Esophagus muscularis mucosa (tissue), 3 donors: ENCODE results near the gene BMP4.

ENCODE experiments used
- EP300 ChIP-seq: sonication (generic); formaldehyde crosslinking; IDR thresholded peaks from one replicate; pipeline ENCODE4 v1.6.1; 2017; ENCODE audit warnings: antibody characterized with exemption
- TF ChIP-seq, protein P1 (sequence below), 3 experiments: fragments of 200-600 bp in 2 of 3; fragments of 450-650 bp in 1 of 3; sonication (generic) in 2 of 3; IDR thresholded peaks; one replicate each; pipeline ENCODE4 v1.5.1; 2017 to 2019; ENCODE audit warnings: antibody characterized with exemption in 3 of 3, mild to moderate bottlenecking in 2 of 3, moderate library complexity in 1 of 3

GRCh38 chr14:53955229-53955556 lies 1.4 kb downstream of the BMP4 start:
- TF ChIP-seq, protein P1, sequence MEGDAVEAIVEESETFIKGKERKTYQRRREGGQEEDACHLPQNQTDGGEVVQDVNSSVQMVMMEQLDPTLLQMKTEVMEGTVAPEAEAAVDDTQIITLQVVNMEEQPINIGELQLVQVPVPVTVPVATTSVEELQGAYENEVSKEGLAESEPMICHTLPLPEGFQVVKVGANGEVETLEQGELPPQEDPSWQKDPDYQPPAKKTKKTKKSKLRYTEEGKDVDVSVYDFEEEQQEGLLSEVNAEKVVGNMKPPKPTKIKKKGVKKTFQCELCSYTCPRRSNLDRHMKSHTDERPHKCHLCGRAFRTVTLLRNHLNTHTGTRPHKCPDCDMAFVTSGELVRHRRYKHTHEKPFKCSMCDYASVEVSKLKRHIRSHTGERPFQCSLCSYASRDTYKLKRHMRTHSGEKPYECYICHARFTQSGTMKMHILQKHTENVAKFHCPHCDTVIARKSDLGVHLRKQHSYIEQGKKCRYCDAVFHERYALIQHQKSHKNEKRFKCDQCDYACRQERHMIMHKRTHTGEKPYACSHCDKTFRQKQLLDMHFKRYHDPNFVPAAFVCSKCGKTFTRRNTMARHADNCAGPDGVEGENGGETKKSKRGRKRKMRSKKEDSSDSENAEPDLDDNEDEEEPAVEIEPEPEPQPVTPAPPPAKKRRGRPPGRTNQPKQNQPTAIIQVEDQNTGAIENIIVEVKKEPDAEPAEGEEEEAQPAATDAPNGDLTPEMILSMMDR (IDR thresholded peaks at IDR 0.05): no peak
- TF ChIP-seq EP300: no peak
